Endothelial cell of umbilical vein (primary cell): ENCODE measurements around the gene ZNF835. TPM values are rescaled to one million over a fixed set of nuclear protein-coding genes. Genes with fewer than 3 reads are reported as not detected.

ENCODE experiments used
- BruUV-seq: library from RNA; stranded (reverse); fragments of 400-500 nt; replicated peaks from 2 replicates; lab custom pipeline; 2021; lab: Mats Ljungman, UMichigan
- CTCF ChIA-PET: fragments of 300-600, 350-600 bp; sonication (Branson Sonifier 250); formaldehyde crosslinking; loops from one replicate; lab custom pipeline; 2021; ENCODE audit warnings: antibody characterized with exemption, inconsistent platforms; lab: Charles Lee
- POLR2A ChIA-PET: fragments of 300-600, 350-600 bp; sonication (Branson Sonifier 250); formaldehyde crosslinking; loops from one replicate; lab custom pipeline; 2021; ENCODE audit warnings: antibody characterized with exemption, inconsistent platforms; lab: Charles Lee
- DNase-seq: peaks from one replicate; pipeline ENCODE4 v3.0.0-alpha.2; 2011; ENCODE audit warnings: low read depth, low spot score
- FAIRE-seq: peaks from 2 replicates; lab custom pipeline; 2011; peaks lifted over from hg19 to GRCh38; lab: Jason Lieb, UNC
- H2AFZ ChIP-seq: 2 replicates; pipeline ENCODE4 v1.6.0; 2012; ENCODE audit warnings: low read depth, low read length, control low read depth, inconsistent platforms
- H3K27ac ChIP-seq: 2 replicates; pipeline ENCODE4 v1.5.1; 2011; ENCODE audit warnings: low read depth, mild to moderate bottlenecking, control low read depth, low read length, moderate library complexity; ENCODE audit not compliant: insufficient read depth
- H3K27me3 ChIP-seq, 2 experiments: 2 replicates each; pipeline versions ENCODE4 v1.6.0 to v1.6.1; 2011; ENCODE audit warnings: low read length in 2 of 2, mixed read lengths in 1 of 2; ENCODE audit not compliant: control insufficient read depth in 2 of 2, insufficient read depth in 2 of 2
- H3K36me3 ChIP-seq, 2 experiments: 2 replicates in 1 of 2; 3 replicates in 1 of 2; pipeline ENCODE4 v1.5.1; 2011; ENCODE audit warnings: low read length in 2 of 2, mild to moderate bottlenecking in 1 of 2, moderate library complexity in 1 of 2; ENCODE audit not compliant: control insufficient read depth in 2 of 2, insufficient read depth in 2 of 2; ENCODE audit errors: extremely low read depth in 1 of 2
- H3K4me1 ChIP-seq: 3 replicates; pipeline ENCODE4 v1.5.1; 2011; ENCODE audit warnings: mild to moderate bottlenecking, low read length; ENCODE audit not compliant: control insufficient read depth, insufficient read depth; ENCODE audit errors: extremely low read depth
- H3K4me2 ChIP-seq: 2 replicates; pipeline ENCODE4 v1.6.1; 2011; ENCODE audit warnings: low read length, control low read depth, mixed read lengths; ENCODE audit not compliant: insufficient read depth
- H3K4me3 ChIP-seq, 3 experiments: fragments of 200-600 bp in 1 of 3; sonication (generic), shearing (Covaris generic) in 1 of 3; replicated peaks in 1 of 3; 2 replicates each; pipeline ENCODE4 v1.5.1; 2011 to 2016; ENCODE audit warnings: control low read depth in 3 of 3, low read length in 3 of 3, mild to moderate bottlenecking in 2 of 3, inconsistent platforms in 1 of 3, low read depth in 1 of 3, moderate library complexity in 1 of 3; ENCODE audit not compliant: insufficient read depth in 1 of 3
- H3K79me2 ChIP-seq: 2 replicates; pipeline ENCODE4 v1.6.0; 2012; ENCODE audit warnings: low read length, inconsistent platforms; ENCODE audit not compliant: control insufficient read depth, insufficient read depth
- H3K9ac ChIP-seq: replicated peaks from 2 replicates; pipeline ENCODE3; 2011; ENCODE audit warnings: low read length, control low read depth; ENCODE audit not compliant: insufficient read depth; ENCODE audit errors: extremely low read depth
- H3K9me1 ChIP-seq: replicated peaks from 3 replicates; pipeline ENCODE4 v1.6.0; 2011; ENCODE audit warnings: mild to moderate bottlenecking, low read length; ENCODE audit not compliant: control insufficient read depth, insufficient read depth; ENCODE audit errors: extremely low read depth
- H3K9me3 ChIP-seq: replicated peaks from 2 replicates; pipeline ENCODE4 v1.5.1; 2012; ENCODE audit warnings: low read length, inconsistent platforms; ENCODE audit not compliant: control insufficient read depth, insufficient read depth
- H4K20me1 ChIP-seq: replicated peaks from 2 replicates; pipeline ENCODE3; 2011; ENCODE audit warnings: mild to moderate bottlenecking, low read length; ENCODE audit not compliant: control insufficient read depth, insufficient read depth; ENCODE audit errors: extremely low read depth
- EZH2 ChIP-seq: IDR thresholded peaks from 2 replicates; pipeline ENCODE4 v1.6.1; 2012; ENCODE audit warnings: borderline replicate concordance, low read depth, mild to moderate bottlenecking, moderate library complexity, low read length, inconsistent platforms; ENCODE audit not compliant: severe bottlenecking
- FOS ChIP-seq: IDR thresholded peaks from 2 replicates; pipeline ENCODE4 v1.6.1; 2011; ENCODE audit warnings: mild to moderate bottlenecking, low read length, moderate library complexity, borderline replicate concordance; ENCODE audit not compliant: insufficient read depth
- GATA2 ChIP-seq: IDR thresholded peaks from 2 replicates; pipeline ENCODE4 v1.7.0; 2011; ENCODE audit warnings: low read depth, mild to moderate bottlenecking, moderate library complexity, mixed read lengths, low read length; ENCODE audit not compliant: insufficient read length, insufficient read depth
- JUN ChIP-seq: IDR thresholded peaks from 2 replicates; pipeline ENCODE4 v1.6.1; 2011; ENCODE audit warnings: borderline replicate concordance, low read depth; ENCODE audit not compliant: insufficient read length, insufficient read depth
- POLR2A ChIP-seq: IDR thresholded peaks from 2 replicates; pipeline ENCODE4 v1.6.1; 2012; ENCODE audit warnings: low read depth, mild to moderate bottlenecking, control low read depth, low read length
- dilution Hi-C: fragments of 300-500 bp; cut with MboI; formaldehyde crosslinking; loops from one replicate; pipeline ENCODE4 v1.15.0; 2019; ENCODE audit warnings: low sequenced_read_pairs; ENCODE audit not compliant: extremely low pct_ligation_motif_present
- intact Hi-C: fragments of 100-400 bp; cut with micrococcal nuclease; formaldehyde crosslinking; loops from one replicate; pipeline ENCODE4 v1.10.0; 2022
- polyA plus RNA-seq, 4 experiments: library from polyadenylated mRNA; depleted of rRNA in 3 of 4; stranded (reverse) in 3 of 4; unstranded in 1 of 4; fragments of >200 nt; gene quantifications; 2 replicates each; pipeline versions ENCODE4 v1.2.1 to v1.2.3, GENCODE V29; 2011 to 2012; ENCODE audit warnings: missing spikeins in 1 of 4
- total RNA-seq: library from RNA; stranded (reverse); gene quantifications from 2 replicates; pipeline ENCODE4 v1.2.3, GENCODE V29; 2021
- TF ChIP-seq, protein P1 (sequence below): IDR thresholded peaks from 2 replicates; pipeline ENCODE4 v1.6.1; 2011; ENCODE audit not compliant: insufficient read depth, insufficient read length
- TF ChIP-seq, protein P2 (sequence below), 2 donors: IDR thresholded peaks; 1 replicate in 1 of 2; 2 replicates in 1 of 2; pipeline ENCODE4 v1.5.1; 2011; ENCODE audit warnings: low read length in 2 of 2, mild to moderate bottlenecking in 2 of 2, moderate library complexity in 2 of 2, control low read depth in 1 of 2, inconsistent platforms in 1 of 2, low read depth in 1 of 2; ENCODE audit not compliant: insufficient read depth in 1 of 2; ENCODE audit errors: extremely low read depth in 1 of 2

The ZNF835 gene
- total and polyA plus RNA-seq, 2 donors (not counting 3 experiments of a cell fraction or from before 2014, with no cell fraction given): 0.01 TPM; not detected in 1

DNA sequence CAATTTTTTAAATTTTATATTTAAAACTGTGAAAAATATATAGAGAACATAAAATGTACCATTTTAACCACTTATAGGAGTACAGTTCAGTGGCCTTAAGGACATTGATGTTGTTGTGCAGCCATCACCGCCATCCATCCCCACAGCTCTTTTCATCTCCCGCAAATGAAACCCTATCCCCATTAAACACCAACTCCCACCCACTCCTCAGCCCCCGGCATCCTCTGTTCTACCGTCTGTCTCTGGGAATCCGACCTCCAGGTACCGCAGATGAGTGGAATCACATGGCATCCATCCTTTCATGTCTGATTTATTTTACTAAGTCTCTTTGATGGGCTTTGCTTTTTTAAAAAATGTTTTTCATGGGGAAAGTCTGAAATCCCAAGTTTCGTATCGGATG, 52.4 kb downstream of the ZNF835 start:
- Histone ChIP-seq H3K9me3 (peaks cover 3% of the 10 kb centered on the region), H3K79me2 (no peaks in the 10 kb centered on the region), H3K4me1 (no peaks in the 10 kb centered on the region), H3K27ac (no peak overlapping the region), H2AFZ (no peak overlapping the region), H3K9ac (no peak overlapping the region), H3K9me1 (no peaks in the 10 kb centered on the region), H3K4me2 (no peak overlapping the region), H4K20me1 (no peaks in the 10 kb centered on the region), H3K4me3 (no peak overlapping the region), H3K27me3 (no peaks in the 10 kb centered on the region), H3K36me3 (peaks cover 3 to 16% of the 10 kb centered on the region in 2 experiments)
- DNase-seq (no peak), FAIRE-seq (no peak)
- intact Hi-C loops (no loop called here), dilution Hi-C loops (no loop called here)
- no peak for TF ChIP-seq GATA2
- TF ChIP-seq FOS: no peak
- TF ChIP-seq, protein P1, sequence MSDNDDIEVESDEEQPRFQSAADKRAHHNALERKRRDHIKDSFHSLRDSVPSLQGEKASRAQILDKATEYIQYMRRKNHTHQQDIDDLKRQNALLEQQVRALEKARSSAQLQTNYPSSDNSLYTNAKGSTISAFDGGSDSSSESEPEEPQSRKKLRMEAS: no peak
- TF ChIP-seq POLR2A: no peak
- no peak for TF ChIP-seq EZH2
- TF ChIP-seq JUN: no peak
- TF ChIP-seq, protein P2, sequence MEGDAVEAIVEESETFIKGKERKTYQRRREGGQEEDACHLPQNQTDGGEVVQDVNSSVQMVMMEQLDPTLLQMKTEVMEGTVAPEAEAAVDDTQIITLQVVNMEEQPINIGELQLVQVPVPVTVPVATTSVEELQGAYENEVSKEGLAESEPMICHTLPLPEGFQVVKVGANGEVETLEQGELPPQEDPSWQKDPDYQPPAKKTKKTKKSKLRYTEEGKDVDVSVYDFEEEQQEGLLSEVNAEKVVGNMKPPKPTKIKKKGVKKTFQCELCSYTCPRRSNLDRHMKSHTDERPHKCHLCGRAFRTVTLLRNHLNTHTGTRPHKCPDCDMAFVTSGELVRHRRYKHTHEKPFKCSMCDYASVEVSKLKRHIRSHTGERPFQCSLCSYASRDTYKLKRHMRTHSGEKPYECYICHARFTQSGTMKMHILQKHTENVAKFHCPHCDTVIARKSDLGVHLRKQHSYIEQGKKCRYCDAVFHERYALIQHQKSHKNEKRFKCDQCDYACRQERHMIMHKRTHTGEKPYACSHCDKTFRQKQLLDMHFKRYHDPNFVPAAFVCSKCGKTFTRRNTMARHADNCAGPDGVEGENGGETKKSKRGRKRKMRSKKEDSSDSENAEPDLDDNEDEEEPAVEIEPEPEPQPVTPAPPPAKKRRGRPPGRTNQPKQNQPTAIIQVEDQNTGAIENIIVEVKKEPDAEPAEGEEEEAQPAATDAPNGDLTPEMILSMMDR (IDR thresholded peaks at IDR 0.05; ENCODE audit: extremely low read depth in 1 of 2, insufficient read depth in 1 of 2, low read depth in 1 of 2, low read length in 2 of 2): no peak
- ChIA-PET CTCF (no interaction called here), POLR2A (no interaction called here)
- no TSS peak for BruUV-seq
